ENCODE results near the gene DAZAP1. TPM values are rescaled to one million over a fixed set of nuclear protein-coding genes. Genes with fewer than 3 reads are reported as not detected.

Gene DAZAP1
- total and polyA plus RNA-seq, 7 donors, result 28.2 to 132 (median 51.1) TPM

- Histone ChIP-seq H3K4me3 (no peak overlapping the region), H3K4me1 (peaks cover 0 to 36% (median 30%) of the 10 kb centered on the region in 4 donors), H3K27me3 (peaks cover 56 to 72% (median 67%) of the 10 kb centered on the region in 3 donors), H3K27ac (no peak overlapping the region), H3K9me3 (no peaks in the 10 kb centered on the region), H3K36me3 (peaks cover 0 to 11% (median 3%) of the 10 kb centered on the region in 4 donors)
- 19 to 40% methylated on average over 43 of the region's 43 CpGs for WGBS, 2 donors
- no peak for DNase-seq
- intact Hi-C loops (cut with DNase I), result loop anchor here (10.0 kb wide), 1 partner anchor 308 kb away; no protein-coding TSS in a partner anchor
- TF ChIP-seq EP300 (IDR thresholded peaks at IDR 0.05) (no peak), POLR2A (IDR thresholded peaks at IDR 0.05) (no peak), POLR2AphosphoS5 (IDR thresholded peaks at IDR 0.05) (no peak)
- TF ChIP-seq, protein P1, sequence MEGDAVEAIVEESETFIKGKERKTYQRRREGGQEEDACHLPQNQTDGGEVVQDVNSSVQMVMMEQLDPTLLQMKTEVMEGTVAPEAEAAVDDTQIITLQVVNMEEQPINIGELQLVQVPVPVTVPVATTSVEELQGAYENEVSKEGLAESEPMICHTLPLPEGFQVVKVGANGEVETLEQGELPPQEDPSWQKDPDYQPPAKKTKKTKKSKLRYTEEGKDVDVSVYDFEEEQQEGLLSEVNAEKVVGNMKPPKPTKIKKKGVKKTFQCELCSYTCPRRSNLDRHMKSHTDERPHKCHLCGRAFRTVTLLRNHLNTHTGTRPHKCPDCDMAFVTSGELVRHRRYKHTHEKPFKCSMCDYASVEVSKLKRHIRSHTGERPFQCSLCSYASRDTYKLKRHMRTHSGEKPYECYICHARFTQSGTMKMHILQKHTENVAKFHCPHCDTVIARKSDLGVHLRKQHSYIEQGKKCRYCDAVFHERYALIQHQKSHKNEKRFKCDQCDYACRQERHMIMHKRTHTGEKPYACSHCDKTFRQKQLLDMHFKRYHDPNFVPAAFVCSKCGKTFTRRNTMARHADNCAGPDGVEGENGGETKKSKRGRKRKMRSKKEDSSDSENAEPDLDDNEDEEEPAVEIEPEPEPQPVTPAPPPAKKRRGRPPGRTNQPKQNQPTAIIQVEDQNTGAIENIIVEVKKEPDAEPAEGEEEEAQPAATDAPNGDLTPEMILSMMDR (IDR thresholded peaks at IDR 0.05), result no peak
These were observed 48.9 kb downstream of the DAZAP1 start for GRCh38 chr19:1456121-1456900.

DNA sequence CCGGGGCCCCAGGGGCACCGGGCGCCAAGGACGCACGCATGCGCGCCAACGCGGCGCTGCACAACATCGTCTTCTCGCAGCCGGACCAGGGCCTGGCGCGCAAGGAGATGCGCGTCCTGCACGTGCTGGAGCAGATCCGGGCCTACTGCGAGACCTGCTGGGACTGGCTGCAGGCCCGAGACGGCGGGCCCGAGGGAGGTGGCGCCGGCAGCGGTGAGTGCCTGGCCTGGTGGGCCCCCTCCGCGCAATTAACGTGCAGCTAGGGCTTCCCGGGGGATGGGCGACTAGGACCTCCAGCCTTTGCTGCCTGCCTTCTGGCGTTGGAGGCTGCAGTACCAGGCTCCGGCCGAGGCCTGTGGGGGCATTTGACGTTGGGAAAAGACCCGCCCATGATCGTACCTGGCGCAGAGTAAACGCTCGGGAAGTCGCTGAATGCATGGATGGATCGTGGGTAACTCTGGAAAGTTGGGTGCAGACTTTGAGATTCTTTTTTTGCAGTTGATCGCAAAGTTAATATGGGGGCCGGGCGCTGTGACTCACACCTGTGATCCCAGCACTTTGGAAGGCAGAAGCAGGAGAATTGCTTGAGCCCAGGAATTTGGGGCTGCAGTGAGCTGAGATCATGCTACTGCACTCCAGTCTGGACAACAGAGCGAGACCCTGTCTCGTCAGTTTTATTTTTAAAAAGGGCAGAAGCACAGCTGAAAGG, 49.8 kb downstream of the DAZAP1 start:
- peaks cover 49 to 64% (median 58%) of the 10 kb centered on the region in 3 donors for H3K27me3 ChIP-seq
- WGBS, 2 donors, result 9 to 14% methylated on average over 48 of the region's 48 CpGs

DNA sequence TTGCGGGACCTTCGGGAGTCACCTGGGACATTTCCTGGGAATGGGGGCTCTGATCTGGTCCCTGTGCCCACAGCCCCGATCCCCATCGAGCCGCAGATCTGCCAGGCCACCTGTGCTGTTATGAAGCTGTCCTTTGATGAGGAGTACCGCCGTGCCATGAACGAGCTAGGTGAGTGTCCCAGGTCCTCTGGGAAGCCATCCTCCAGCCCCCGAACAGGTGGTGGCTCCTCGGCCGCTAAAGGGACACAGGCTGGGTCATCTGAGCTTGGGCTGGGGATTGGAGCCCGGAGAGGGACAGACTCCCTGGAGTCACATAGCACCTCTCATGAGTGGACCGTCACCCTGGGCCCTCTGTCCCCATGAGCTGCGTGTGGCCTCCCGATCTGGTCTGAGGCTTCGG, 50.5 kb downstream of the DAZAP1 start:
- Histone ChIP-seq H3K4me1 (peaks cover 0 to 36% (median 27%) of the 10 kb centered on the region in 4 donors), H3K4me3 (no peak overlapping the region), H3K36me3 (peaks cover 0 to 11% (median 3%) of the 10 kb centered on the region in 4 donors), H3K9me3 (no peaks in the 10 kb centered on the region), H3K27ac (no peak overlapping the region), H3K27me3 (peaks cover 42 to 56% (median 51%) of the 10 kb centered on the region in 3 donors)
- DNase-seq, result no peak
- TF ChIP-seq, protein P1 (IDR thresholded peaks at IDR 0.05), result no peak
- no peak for TF ChIP-seq POLR2AphosphoS5 (IDR thresholded peaks at IDR 0.05)
- TF ChIP-seq EP300 (IDR thresholded peaks at IDR 0.05), result no peak
- no peak for TF ChIP-seq POLR2A (IDR thresholded peaks at IDR 0.05)
- intact Hi-C loops (cut with DNase I), result loop anchor here (10.0 kb wide), 1 partner anchor 307 kb away; no protein-coding TSS in a partner anchor
- 59 to 81% methylated on average over 16 of the region's 16 CpGs for WGBS, 2 donors

More for the DNA sequence above, 49.8 kb downstream of the DAZAP1 start:
- Histone ChIP-seq H3K36me3 (peaks cover 0 to 11% (median 3%) of the 10 kb centered on the region in 4 donors), H3K4me1 (peaks cover 0 to 36% (median 30%) of the 10 kb centered on the region in 4 donors), H3K4me3 (no peak overlapping the region), H3K27ac (no peak overlapping the region), H3K9me3 (no peaks in the 10 kb centered on the region)
- no peak for TF ChIP-seq POLR2A (IDR thresholded peaks at IDR 0.05)
- TF ChIP-seq, protein P1 (IDR thresholded peaks at IDR 0.05), result no peak
- TF ChIP-seq EP300 (IDR thresholded peaks at IDR 0.05), result no peak
- peak in 1 of 4 donors; percentile 21 for TF ChIP-seq POLR2AphosphoS5 (IDR thresholded peaks at IDR 0.05)
- intact Hi-C loops (cut with DNase I), result loop anchor here (10.0 kb wide), 1 partner anchor 308 kb away; no protein-coding TSS in a partner anchor
- no peak for DNase-seq

DNA sequence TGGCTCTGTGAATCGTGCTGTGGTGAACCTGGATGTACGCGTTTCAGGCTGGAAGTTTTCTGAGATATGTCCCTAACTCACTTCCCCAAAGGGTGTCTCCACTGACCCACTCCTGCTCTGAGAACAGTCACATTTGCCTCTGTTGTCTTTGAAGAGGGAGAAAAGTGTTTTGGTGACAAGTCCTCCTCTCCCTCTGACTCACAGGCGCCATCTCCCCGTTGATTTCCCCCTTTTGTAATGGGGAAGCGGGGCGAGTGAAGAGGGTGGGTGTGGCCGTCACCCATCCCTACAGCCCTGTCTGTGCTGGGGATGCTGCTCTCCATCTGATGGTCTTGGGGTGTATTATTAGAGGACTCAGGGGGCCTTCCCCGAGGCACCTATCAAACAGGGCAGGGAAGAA, 52.1 kb downstream of the DAZAP1 start:
- Histone ChIP-seq H3K9me3 (no peaks in the 10 kb centered on the region), H3K4me1 (peaks cover 0 to 24% (median 16%) of the 10 kb centered on the region in 4 donors), H3K27me3 (peaks cover 32 to 42% (median 36%) of the 10 kb centered on the region in 3 donors), H3K27ac (no peak overlapping the region), H3K36me3 (peaks cover 0 to 11% (median 3%) of the 10 kb centered on the region in 4 donors), H3K4me3 (no peak overlapping the region)
- TF ChIP-seq POLR2AphosphoS5 (IDR thresholded peaks at IDR 0.05) (no peak), POLR2A (IDR thresholded peaks at IDR 0.05) (no peak), EP300 (IDR thresholded peaks at IDR 0.05) (no peak)
- TF ChIP-seq, protein P1 (IDR thresholded peaks at IDR 0.05), result no peak
- WGBS, 2 donors, result 79 to 80% methylated on average over 9 of the region's 9 CpGs
- intact Hi-C loops (cut with DNase I), result loop anchor here (10.0 kb wide), 1 partner anchor 305 kb away; no protein-coding TSS in a partner anchor
- no peak for DNase-seq
